Erythroblast (primary cell): Measurements from ENCODE around the gene SLC2A10.

Source experiments
- GATA1 ChIP-seq: IDR thresholded peaks from 2 replicates; pipeline ENCODE4 v1.6.1; 2011; ENCODE audit warnings: low read depth, mild to moderate bottlenecking, control low read depth, low read length, moderate library complexity
- POLR2A ChIP-seq: IDR thresholded peaks from 2 replicates; pipeline ENCODE4 v1.6.1; 2011; ENCODE audit warnings: mild to moderate bottlenecking, low read length

DNA sequence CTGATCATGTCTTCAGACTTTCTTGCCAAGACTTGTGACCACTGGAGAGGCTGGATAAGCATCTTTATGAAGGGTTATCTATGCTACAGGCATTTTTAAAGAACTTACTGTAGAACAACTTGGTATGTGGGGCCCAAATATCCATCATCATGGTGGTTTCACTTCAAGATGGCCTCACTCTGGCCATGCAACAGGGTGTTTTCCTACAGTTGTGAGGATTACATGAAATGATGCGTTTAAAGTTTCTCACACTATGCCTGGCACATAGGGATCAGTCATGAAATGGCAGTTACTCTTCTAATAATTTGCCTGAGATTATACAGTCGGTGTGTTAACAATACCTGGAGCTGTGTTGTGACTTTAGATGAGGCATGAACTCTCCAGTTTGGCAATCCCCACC lies 13.0 kb downstream of the SLC2A10 start:
- TF ChIP-seq POLR2A: no peak
- TF ChIP-seq GATA1: no peak
